ENCODE data around the gene CDKL4.
"Not testable (repeated sequence)": the region's sequence is repeated elsewhere in the genome, so short reads cannot be mapped to it uniquely, and the experiment has no call there.

CDKL4 gene

GRCh38 chr2:39228413-39229209 is 15.2 kb downstream of the CDKL4 start:
- DNase-seq = no peak

DNA sequence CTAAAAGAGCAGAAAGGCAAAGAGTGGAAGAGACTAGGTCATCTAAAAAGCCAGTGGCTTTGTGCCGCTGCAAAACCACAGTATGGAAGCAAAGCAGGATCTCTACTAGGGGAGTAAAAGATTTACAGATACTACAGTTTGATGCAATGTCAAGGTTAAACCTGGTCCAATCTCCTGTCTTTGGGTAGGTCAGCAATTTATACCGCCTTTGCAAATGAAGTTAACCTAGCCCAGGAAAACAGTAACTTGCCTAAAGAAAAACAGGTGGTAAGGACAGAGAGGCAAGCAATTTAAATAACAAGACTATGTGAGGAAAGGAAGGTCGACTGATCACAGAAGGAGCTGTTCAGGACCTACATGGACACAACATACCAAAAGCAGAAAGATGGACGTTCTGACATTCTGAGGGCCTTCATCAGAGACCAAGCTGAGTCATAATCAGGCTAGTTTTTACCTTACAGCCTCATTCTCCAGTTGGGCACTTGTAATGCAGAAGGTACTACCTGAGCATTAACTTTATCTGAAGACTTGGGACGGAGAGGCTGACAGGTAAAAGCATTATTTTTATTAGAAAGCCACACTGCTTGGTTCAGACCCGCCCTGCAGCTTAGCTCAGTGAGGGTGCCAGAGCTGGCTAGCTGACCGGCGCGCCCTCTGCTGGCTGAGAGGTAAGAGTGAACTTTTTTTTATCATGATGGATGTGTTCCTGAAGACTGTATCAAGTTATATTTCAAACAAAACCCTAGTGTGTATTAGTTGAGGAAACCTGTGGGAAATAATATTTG is 15.9 kb downstream of the CDKL4 start:
- DNase-seq = no peak

DNA sequence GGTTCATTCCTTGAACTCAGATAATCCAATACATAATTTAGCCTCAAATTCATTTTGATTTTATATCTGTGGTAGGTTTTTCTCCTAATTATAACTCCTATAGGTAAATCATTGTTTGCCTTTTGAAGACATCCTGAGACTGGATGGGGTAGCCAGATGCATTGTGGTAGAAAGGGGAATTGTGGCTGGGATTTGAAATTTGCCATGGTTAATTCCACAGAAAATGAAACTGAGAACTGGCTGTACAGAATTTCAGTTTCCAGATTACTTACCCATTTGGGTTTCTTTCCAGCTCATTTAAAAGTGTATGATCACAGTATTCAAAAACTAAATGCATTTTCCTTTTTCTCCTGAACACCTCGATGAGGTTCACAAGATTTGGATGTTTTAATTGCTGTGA is 18.2 kb downstream of the CDKL4 start:
- no peak for DNase-seq

- DNase-seq = no peak
These were observed 19.9 kb downstream of the CDKL4 start for GRCh38 chr2:39223909-39224308.

GRCh38 chr2:39221459-39221858 is 22.3 kb downstream of the CDKL4 start:
- no peak for DNase-seq

- no peak for DNase-seq
These were observed 23.6 kb downstream of the CDKL4 start for GRCh38 chr2:39220136-39220535.

DNA sequence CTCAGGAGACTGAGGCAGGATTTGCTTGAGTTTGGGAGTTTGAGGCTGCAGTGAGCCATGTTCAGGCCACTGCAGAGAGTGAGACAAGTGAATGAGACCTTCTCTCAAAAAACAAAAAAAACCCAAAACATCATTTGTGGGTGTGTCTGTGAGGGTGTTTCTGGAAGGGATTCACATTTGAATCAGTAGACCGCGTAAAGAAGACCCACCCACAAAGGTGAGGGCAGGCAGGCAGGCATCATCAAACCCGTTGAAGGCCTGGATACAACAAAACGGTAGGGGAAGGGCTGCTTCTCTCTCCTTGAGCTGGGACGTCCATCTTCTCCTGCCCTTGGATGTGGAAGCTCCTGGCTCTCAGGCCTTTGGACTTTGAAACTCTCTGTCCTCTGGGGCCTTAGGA is 25.4 kb downstream of the CDKL4 start:
- DNase-seq = no peak

- DNase-seq = no peak
These were observed 26.6 kb downstream of the CDKL4 start for GRCh38 chr2:39217192-39217550.

DNA sequence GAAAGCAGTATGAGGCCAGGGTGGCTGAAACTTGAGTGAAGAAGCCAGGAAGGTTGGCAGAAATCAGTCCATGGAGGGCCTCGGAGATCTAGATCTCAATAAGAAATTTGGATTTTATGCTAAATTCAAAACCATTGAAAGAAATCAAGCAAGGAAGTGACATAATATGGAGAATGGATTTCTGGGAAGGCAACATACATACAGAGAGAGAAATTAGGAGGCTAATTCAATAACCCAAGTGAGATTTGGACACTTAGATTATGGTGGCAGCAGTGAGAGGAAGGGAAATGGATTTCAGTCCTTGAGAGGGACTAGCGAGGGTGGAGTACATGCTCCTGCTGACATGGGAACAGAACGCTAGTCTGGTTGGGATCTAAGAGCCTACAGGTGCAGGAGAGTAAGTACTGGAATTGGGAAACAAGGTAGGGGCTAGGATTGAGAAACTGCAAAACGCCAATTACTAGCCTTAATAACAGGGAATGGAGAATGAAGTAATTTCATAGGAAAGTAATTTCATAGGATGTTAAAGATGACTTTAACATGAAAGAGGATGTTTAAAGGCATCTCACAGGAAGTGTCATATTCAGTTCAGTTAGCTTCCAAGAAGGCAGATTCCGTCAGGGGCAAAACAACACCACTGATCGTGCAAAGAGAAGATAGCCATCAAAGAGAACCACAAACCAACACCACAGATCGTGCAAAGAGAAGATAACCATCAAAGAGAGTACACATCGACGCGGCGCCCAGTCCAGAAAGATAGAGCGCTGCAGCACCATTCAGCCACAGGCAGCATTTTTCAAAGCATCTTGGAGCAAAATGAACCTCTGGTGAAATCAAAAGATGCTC is 27.2 kb downstream of the CDKL4 start:
- no peak for DNase-seq

DNA sequence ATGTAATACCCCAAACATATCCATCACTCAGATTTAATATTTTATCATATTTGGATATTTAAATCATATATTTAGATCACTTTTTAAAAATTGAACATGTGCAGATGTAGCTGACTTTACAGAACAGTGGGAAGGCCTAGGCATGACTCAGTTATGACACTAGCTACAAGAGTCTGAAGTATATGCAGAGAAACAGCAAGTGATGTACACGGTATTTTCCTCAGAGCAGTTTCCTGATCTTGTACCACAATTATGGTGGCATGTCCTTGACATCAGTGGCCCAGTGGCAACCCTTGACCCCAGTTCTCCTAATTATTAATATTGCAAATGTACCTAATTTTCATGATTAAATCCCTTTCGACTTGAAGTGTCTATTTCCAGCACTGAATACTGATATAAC is 28.2 kb downstream of the CDKL4 start:
- DNase-seq = no peak

DNA sequence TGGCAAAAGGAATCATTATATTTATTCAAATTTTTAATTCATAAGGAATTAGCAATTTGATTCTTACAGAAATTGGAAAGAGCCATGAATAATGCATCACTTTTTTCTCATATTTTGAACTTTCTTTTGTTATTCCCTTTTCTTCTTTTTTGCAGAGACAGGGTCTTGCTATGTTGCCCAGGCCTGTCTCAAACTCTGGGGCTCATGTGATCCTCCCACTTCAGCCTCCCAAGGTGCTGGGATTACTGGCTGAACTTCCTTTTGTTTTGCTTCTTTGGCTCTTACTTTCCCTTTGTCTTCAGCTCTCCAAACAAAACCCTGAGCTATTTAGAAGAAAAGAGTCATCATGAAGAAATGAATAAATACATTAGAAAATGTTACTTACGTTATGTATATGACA is 30.8 kb downstream of the CDKL4 start:
- DNase-seq = no peak

DNA sequence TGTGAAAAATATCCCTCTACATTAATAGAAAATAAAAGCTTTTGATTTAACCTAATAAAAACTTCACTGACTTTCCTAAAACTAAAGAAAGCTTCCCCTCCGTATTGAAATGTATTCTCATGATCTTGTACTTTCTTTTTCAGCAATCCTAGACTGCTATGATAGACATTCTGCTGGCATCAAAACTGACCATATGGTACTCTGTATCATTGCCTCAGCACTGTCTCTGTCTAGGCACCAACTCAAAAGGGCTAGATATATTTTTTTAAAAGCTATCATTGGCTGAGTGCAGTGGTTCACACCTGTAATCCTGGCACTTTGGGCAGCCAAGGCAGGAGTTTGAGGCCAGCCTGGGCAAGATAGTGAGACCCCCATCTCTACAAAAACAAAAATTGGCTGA is 32.9 kb downstream of the CDKL4 start:
- DNase-seq = no peak

GRCh38 chr2:39203382-39203781 is 40.4 kb downstream of the CDKL4 start:
- DNase-seq = no peak

- DNase-seq = no peak
These were observed 41.0 kb downstream of the CDKL4 start for GRCh38 chr2:39202639-39203369.

DNA sequence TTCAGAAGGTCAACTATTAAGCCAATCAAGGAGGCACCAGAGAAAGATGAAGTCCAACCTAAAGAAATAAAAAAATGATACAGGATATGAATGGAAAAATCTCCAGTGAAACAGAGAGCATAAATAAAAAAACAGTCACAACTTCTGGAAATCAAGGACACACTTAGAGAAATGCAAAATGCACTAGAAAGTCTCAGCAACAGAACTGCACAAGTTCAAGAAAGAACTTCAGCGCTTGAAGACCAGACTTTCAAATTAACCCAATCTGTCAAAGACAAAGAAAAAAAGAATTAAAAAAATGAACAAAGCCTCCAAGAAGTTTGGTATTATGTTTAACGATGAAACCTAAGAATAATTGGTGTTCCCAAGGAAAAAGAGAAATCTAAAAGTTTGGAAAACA is 46.8 kb downstream of the CDKL4 start:
- not testable (repeated sequence) for DNase-seq

GRCh38 chr2:39194686-39195085 is 49.1 kb downstream of the CDKL4 start:
- DNase-seq = no peak

DNA sequence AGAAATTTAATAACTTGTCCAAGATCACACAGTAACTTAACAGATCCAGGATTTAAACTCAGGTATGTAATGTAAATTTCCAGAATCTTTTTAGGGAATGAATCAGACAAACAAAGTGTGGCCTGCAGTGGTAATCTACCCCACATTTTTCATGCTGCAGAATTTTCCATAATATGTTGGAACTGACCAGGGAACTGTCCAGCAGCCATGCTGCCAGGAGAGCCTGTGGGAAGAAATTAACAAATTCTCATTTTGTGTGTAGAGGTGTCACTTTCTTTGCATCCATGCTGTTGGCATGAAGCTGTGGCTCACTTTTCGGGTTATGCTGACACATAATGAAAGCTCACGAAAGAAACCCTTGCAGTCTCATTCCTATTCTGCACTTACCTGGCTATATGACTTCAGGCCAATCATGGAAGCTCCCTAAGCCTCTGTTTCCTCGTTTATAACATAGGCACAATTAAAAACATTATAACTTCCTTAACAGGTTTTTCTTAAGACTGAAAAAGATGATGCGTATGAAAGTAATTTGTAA is 54.7 kb downstream of the CDKL4 start:
- DNase-seq = no peak

DNA sequence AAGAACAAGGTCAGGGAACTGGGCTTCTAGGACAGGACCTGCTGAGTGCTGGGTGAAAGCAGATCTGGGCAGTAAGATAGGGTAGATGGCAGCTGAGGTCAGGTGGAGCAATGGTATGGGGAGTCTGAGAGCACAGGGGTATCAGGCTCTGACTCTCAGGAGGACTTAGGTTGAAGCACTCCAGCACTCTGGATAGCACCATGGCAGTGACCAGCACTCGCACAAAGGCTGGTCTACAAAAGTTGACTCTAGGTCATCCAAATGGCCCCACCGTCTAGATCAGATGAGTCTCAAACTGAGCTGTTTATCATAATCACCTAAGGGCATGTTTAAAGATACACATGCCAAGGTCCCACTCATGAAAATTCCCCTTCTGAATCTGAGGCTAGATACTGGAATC is 60.1 kb downstream of the CDKL4 start:
- DNase-seq = no peak

DNA sequence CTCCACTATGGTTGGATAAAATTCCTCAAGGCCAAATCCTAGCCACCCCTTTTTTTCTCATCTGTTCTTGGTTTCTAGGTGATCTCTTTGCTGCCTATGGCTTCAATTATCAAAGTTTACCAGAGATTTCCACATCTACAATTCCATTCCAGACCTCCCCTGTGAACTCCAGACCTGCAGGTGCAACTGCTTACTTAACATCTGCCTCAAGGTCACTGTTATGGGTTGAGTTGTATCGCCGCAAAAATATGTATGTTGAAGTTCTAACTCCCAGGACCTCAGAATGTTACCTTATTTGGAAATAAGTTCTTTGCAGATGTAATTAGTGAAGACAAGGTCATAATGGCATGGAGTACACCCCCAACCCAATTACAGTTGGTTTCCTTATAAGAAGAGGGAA is 62.5 kb downstream of the CDKL4 start:
- DNase-seq = no peak

GRCh38 chr2:39179974-39180960 is 63.5 kb downstream of the CDKL4 start:
- DNase-seq = no peak

DNA sequence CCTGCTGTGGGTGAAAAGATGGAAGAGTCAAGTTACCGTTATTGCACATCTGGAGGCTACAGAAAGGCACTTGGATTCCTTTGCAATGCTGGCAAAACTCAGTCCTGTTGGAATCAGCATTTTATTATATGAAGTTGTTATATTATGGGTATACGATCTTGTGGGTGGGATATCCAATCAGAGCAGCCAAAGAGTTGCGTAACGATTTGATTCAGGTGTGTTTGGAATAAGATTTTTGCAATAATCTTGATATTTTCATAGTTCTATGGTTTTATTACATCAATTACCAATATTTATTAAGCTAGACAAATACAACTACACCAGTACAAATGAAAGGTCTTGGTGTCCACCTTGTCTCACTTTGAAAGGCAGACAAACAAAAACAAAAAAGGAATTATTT is 65.0 kb downstream of the CDKL4 start:
- DNase-seq = no peak
